Measurements from ENCODE around the gene NPC1. TPM values are rescaled to one million over a fixed set of nuclear protein-coding genes. Genes with fewer than 3 reads are reported as not detected.

NPC1 gene
- polyA plus RNA-seq, 2 of the 4 experiments (the other 2 are of a cell fraction) = 42.5 to 61.4 TPM

DNA sequence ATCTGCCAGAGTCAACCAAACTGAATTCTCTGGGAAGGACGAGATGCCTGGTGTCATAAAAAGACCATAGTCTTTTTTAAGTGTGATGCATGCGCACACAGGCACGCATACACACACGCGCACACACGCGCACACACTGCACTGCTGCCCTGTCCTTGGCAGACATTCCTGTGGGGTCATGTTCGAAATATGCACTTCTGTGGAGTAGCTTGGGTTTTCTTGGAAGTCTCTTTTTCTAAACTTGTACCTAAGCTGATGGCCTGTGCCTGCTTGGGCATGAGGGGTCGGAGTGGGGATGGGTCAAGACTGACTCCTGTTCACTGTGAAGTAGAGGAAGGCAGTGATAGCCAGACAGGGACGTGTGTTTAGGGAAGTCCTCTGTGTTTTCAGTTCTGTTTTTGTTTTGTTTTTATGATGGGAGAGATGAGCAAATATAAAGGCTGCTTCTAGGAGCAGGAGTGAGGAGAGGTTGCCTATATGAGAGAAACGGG, 87.0 kb downstream of the NPC1 start:
- DNase-seq (ENCODE audit: low read depth in 1 of 2, low spot score in 1 of 2) (no peak), FAIRE-seq (no peak), ATAC-seq (no peak)
- CTCF ChIA-PET = interaction anchor here (0.6 to 2.9 kb wide), 14 partner anchors 8 to 229 kb away, joined by 3 to 15 read pairs (median 4); no protein-coding TSS in a partner anchor
- H3K4me2 ChIP-seq = no peak overlapping the region
- H3K4me3 ChIP-seq = no peak overlapping the region
- no peak for TF ChIP-seq NR3C1 (IDR thresholded peaks at IDR 0.05)
- TF ChIP-seq KDM1A (IDR thresholded peaks at IDR 0.05; ENCODE audit: low read depth) = no peak
- no peak for TF ChIP-seq KDM5A (IDR thresholded peaks at IDR 0.05)
- TF ChIP-seq FOSB (CRISPR knock-in tag; IDR thresholded peaks at IDR 0.05) = no peak
- no peak for TF ChIP-seq RARB (CRISPR knock-in tag; IDR thresholded peaks at IDR 0.05)
- TF ChIP-seq TP53 (CRISPR knock-in tag; IDR thresholded peaks at IDR 0.05) = no peak
- no peak for TF ChIP-seq PHF8 (IDR thresholded peaks at IDR 0.05; ENCODE audit: borderline replicate concordance, low read depth)
- no peak for TF ChIP-seq FOSL2 (IDR thresholded peaks at IDR 0.05)
- TF ChIP-seq FOSL2 (CRISPR knock-in tag; IDR thresholded peaks at IDR 0.05) = no peak
- POLR2A ChIA-PET = interaction anchor here (1.6 kb wide), 1 partner anchor 639 kb away, joined by 5 read pairs; the partner anchor contains the start of gene CABYR
- peaks cover 4% of the 10 kb centered on the region for H3K4me1 ChIP-seq
- H3K9me3 ChIP-seq = no peaks in the 10 kb centered on the region
- no peak overlapping the region for H3K27ac ChIP-seq
- 65% methylated on average over 11 of the region's 11 CpGs for WGBS (ENCODE audit: missing lambda C conversion rate)

DNA sequence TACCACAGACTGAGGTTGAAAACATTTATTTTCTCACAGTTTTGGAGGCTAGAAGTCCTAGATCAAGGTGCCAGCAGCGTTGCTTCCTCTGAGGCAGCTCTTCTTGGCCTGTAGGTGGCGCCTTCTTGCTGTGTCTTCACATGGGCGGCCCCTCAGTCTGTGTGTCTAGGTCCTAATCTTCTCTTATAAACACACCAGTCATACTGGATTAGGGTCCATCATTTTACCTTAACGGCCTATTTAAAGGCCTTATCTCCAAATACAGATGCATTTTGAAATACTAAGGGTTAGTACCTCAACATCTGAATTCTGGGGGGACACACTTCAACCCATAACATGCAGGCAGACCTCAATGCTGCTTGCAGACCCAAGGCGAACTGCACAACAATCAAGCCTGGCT, 87.4 kb downstream of the NPC1 start:
- H3K9me3 ChIP-seq = no peaks in the 10 kb centered on the region
- POLR2A ChIA-PET = interaction anchor here (1.6 kb wide), 1 partner anchor 640 kb away, joined by 5 read pairs; the partner anchor contains the start of gene CABYR
- CTCF ChIA-PET = interaction anchor here (0.6 to 2.9 kb wide), 21 partner anchors 10 to 420 kb away, joined by 3 to 15 read pairs (median 4); no protein-coding TSS in a partner anchor
- WGBS (ENCODE audit: missing lambda C conversion rate) = 15% methylated on average over 5 of the region's 5 CpGs
- DNase-seq (ENCODE audit: low read depth in 1 of 2, low spot score in 1 of 2) (peak; percentile 31 to 73), FAIRE-seq (no peak), ATAC-seq (peak; percentile 55 to 73; a peak in 3 of 6 replicates)
- H3K4me3 ChIP-seq = no peak overlapping the region
- no peak overlapping the region for H3K27ac ChIP-seq
- peaks cover 3% of the 10 kb centered on the region; the same call in 1 of the 3 replicates for H3K4me1 ChIP-seq
- TF ChIP-seq POLR2A (IDR thresholded peaks at IDR 0.05; ENCODE audit: low read length) (no peak), GATA3 (IDR thresholded peaks at IDR 0.05; ENCODE audit: borderline replicate concordance) (no peak), KDM1A (IDR thresholded peaks at IDR 0.05; ENCODE audit: low read depth) (no peak), HOXB13 (CRISPR knock-in tag; IDR thresholded peaks at IDR 0.05; ENCODE audit: low read depth) (no peak), ESRRA (IDR thresholded peaks at IDR 0.05; ENCODE audit: borderline replicate concordance, low read length) (no peak), JUNB (IDR thresholded peaks at IDR 0.05) (no peak), RAD21 (conservative IDR thresholded peaks at IDR 0.05 in 1 of 2, IDR thresholded peaks at IDR 0.05 in 1 of 2) (peak; percentile 65 to 70), SMC3 (IDR thresholded peaks at IDR 0.05) (peak; percentile 51), CHD4 (IDR thresholded peaks at IDR 0.05; ENCODE audit: borderline replicate concordance) (no peak)
- TF ChIP-seq, protein P1, sequence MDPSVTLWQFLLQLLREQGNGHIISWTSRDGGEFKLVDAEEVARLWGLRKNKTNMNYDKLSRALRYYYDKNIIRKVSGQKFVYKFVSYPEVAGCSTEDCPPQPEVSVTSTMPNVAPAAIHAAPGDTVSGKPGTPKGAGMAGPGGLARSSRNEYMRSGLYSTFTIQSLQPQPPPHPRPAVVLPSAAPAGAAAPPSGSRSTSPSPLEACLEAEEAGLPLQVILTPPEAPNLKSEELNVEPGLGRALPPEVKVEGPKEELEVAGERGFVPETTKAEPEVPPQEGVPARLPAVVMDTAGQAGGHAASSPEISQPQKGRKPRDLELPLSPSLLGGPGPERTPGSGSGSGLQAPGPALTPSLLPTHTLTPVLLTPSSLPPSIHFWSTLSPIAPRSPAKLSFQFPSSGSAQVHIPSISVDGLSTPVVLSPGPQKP (IDR thresholded peaks at IDR 0.05; ENCODE audit: low read depth, low read length) = no peak
- TF ChIP-seq, protein P2, sequence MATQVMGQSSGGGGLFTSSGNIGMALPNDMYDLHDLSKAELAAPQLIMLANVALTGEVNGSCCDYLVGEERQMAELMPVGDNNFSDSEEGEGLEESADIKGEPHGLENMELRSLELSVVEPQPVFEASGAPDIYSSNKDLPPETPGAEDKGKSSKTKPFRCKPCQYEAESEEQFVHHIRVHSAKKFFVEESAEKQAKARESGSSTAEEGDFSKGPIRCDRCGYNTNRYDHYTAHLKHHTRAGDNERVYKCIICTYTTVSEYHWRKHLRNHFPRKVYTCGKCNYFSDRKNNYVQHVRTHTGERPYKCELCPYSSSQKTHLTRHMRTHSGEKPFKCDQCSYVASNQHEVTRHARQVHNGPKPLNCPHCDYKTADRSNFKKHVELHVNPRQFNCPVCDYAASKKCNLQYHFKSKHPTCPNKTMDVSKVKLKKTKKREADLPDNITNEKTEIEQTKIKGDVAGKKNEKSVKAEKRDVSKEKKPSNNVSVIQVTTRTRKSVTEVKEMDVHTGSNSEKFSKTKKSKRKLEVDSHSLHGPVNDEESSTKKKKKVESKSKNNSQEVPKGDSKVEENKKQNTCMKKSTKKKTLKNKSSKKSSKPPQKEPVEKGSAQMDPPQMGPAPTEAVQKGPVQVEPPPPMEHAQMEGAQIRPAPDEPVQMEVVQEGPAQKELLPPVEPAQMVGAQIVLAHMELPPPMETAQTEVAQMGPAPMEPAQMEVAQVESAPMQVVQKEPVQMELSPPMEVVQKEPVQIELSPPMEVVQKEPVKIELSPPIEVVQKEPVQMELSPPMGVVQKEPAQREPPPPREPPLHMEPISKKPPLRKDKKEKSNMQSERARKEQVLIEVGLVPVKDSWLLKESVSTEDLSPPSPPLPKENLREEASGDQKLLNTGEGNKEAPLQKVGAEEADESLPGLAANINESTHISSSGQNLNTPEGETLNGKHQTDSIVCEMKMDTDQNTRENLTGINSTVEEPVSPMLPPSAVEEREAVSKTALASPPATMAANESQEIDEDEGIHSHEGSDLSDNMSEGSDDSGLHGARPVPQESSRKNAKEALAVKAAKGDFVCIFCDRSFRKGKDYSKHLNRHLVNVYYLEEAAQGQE (IDR thresholded peaks at IDR 0.05) = no peak
- TF ChIP-seq, protein P3, sequence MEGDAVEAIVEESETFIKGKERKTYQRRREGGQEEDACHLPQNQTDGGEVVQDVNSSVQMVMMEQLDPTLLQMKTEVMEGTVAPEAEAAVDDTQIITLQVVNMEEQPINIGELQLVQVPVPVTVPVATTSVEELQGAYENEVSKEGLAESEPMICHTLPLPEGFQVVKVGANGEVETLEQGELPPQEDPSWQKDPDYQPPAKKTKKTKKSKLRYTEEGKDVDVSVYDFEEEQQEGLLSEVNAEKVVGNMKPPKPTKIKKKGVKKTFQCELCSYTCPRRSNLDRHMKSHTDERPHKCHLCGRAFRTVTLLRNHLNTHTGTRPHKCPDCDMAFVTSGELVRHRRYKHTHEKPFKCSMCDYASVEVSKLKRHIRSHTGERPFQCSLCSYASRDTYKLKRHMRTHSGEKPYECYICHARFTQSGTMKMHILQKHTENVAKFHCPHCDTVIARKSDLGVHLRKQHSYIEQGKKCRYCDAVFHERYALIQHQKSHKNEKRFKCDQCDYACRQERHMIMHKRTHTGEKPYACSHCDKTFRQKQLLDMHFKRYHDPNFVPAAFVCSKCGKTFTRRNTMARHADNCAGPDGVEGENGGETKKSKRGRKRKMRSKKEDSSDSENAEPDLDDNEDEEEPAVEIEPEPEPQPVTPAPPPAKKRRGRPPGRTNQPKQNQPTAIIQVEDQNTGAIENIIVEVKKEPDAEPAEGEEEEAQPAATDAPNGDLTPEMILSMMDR (IDR thresholded peaks at IDR 0.05) = peak; percentile 67
- H3K4me2 ChIP-seq = no peak overlapping the region

Measured in A549 (cell line).